HL-60 (cell line): ENCODE data around the gene ARHGAP18.

Source experiments
- DNase-seq, 2 experiments: peaks; one replicate each; pipeline ENCODE4 v3.0.0-alpha.2; 2010 to 2020; ENCODE audit warnings: low read depth in 1 of 2, low spot score in 1 of 2
- H3K27ac ChIP-seq: fragments of 250-450 bp; sonication (Bioruptor Pico); replicated peaks from 2 replicates; pipeline ENCODE4 v1.5.1; 2020; ENCODE audit warnings: mild to moderate bottlenecking, moderate library complexity
- H3K27me3 ChIP-seq: fragments of 250-450 bp; sonication (Bioruptor Pico); 2 replicates; pipeline ENCODE4 v1.5.1; 2021; ENCODE audit warnings: mild to moderate bottlenecking, moderate library complexity; ENCODE audit not compliant: insufficient read depth, poor library complexity, severe bottlenecking
- H3K4me3 ChIP-seq: replicated peaks from 2 replicates; pipeline ENCODE4 v1.5.1; 2011; ENCODE audit warnings: mild to moderate bottlenecking, control low read depth, low read length; ENCODE audit not compliant: insufficient read depth
- CTCF ChIP-seq: IDR thresholded peaks from one replicate; pipeline ENCODE4 v1.5.1; 2011; ENCODE audit warnings: low read length, control low read depth, inconsistent platforms; ENCODE audit not compliant: insufficient read depth
- GABPA ChIP-seq: IDR thresholded peaks from 2 replicates; pipeline ENCODE4 v1.6.1; 2012; ENCODE audit warnings: low read depth
- POLR2AphosphoS5 ChIP-seq: IDR thresholded peaks from 2 replicates; pipeline ENCODE4 v1.6.1; 2012; ENCODE audit warnings: low read depth
- REST ChIP-seq: IDR thresholded peaks from 2 replicates; pipeline ENCODE4 v1.6.1; 2012; ENCODE audit warnings: low read depth; ENCODE audit not compliant: insufficient replicate concordance
- SPI1 ChIP-seq: IDR thresholded peaks from 2 replicates; pipeline ENCODE4 v1.6.1; 2012; ENCODE audit warnings: low read depth, mild to moderate bottlenecking, borderline replicate concordance

The ARHGAP18 gene

GRCh38 chr6:129705212-129705611 is 4.8 kb downstream of the ARHGAP18 start:
- no peak overlapping the region for H3K4me3 ChIP-seq
- DNase-seq, result no peak
- no peaks in the 10 kb centered on the region for H3K27me3 ChIP-seq
- no peak for TF ChIP-seq SPI1
- TF ChIP-seq CTCF, result no peak
- TF ChIP-seq REST, result no peak
- TF ChIP-seq POLR2AphosphoS5, result no peak
- no peak for TF ChIP-seq GABPA
- H3K27ac ChIP-seq, result no peak overlapping the region

GRCh38 chr6:129704708-129705107 is 5.3 kb downstream of the ARHGAP18 start:
- no peak for TF ChIP-seq GABPA
- no peak for TF ChIP-seq CTCF
- no peak for TF ChIP-seq SPI1
- H3K27me3 ChIP-seq, result no peaks in the 10 kb centered on the region
- DNase-seq, result no peak
- H3K4me3 ChIP-seq, result no peak overlapping the region
- no peak overlapping the region for H3K27ac ChIP-seq

GRCh38 chr6:129701721-129702455 is 8.1 kb downstream of the ARHGAP18 start:
- H3K4me3 ChIP-seq, result no peak overlapping the region
- no peak for DNase-seq
- TF ChIP-seq POLR2AphosphoS5, result no peak
- TF ChIP-seq REST, result no peak
- no peak for TF ChIP-seq SPI1
- TF ChIP-seq CTCF, result no peak
- no peak for TF ChIP-seq GABPA
- no peaks in the 10 kb centered on the region for H3K27me3 ChIP-seq
- H3K27ac ChIP-seq, result no peak overlapping the region

- no peak for TF ChIP-seq REST
- TF ChIP-seq CTCF, result no peak
- no peak for TF ChIP-seq GABPA
- TF ChIP-seq SPI1, result no peak
- TF ChIP-seq POLR2AphosphoS5, result no peak
- Histone ChIP-seq H3K27me3 (no peaks in the 10 kb centered on the region), H3K4me3 (no peak overlapping the region), H3K27ac (no peak overlapping the region)
- DNase-seq, result no peak
These were observed 9.3 kb downstream of the ARHGAP18 start for GRCh38 chr6:129700666-129701065.
